Peyer's patch (tissue), 4 donors: Measurements from ENCODE around the gene SEC14L2. TPM values are rescaled to one million over a fixed set of nuclear protein-coding genes. Genes with fewer than 3 reads are reported as not detected.
"Not testable (repeated sequence)": the region's sequence is repeated elsewhere in the genome, so short reads cannot be mapped to it uniquely, and the experiment has no call there.

Experiments used
- DNase-seq, 3 donors: peaks; one replicate each; pipeline ENCODE4 v3.0.0-alpha.2; 2017 to 2019
- H3K27ac ChIP-seq, 4 donors: fragments of 200-600 bp; sonication (generic); one replicate each; pipeline ENCODE4 v1.5.1; 2016 to 2019
- H3K27me3 ChIP-seq, 2 donors: fragments of 200-600 bp; sonication (generic); one replicate each; pipeline ENCODE4 v1.5.1; 2019
- H3K36me3 ChIP-seq, 3 donors: fragments of 200-600 bp; sonication (generic); one replicate each; pipeline ENCODE4 v1.5.1; 2016 to 2019
- H3K4me1 ChIP-seq, 4 donors: fragments of 200-600 bp; sonication (generic); one replicate each; pipeline ENCODE4 v1.5.1; 2016 to 2019
- H3K4me3 ChIP-seq, 4 donors: fragments of 200-600 bp; sonication (generic); 1 replicate in 3 of 4; 2 replicates in 1 of 4; pipeline ENCODE4 v1.5.1; 2016 to 2019; ENCODE audit warnings: mild to moderate bottlenecking in 1 of 4
- H3K9me3 ChIP-seq, 4 donors: fragments of 200-600 bp; sonication (generic); one replicate each; pipeline ENCODE4 v1.5.1; 2016 to 2019; ENCODE audit warnings: mild to moderate bottlenecking in 1 of 4
- CTCF ChIP-seq, 6 experiments: fragments of 450-650 bp in 4 of 6; fragments of 200-600 bp in 2 of 6; sonication (generic) in 1 of 6; IDR thresholded peaks; one replicate each; pipeline ENCODE4 v1.5.1; 2017 to 2019; ENCODE audit warnings: antibody characterized with exemption in 6 of 6, mild to moderate bottlenecking in 3 of 6, moderate library complexity in 1 of 6
- POLR2A ChIP-seq, 2 donors: fragments of 450-650 bp; IDR thresholded peaks; one replicate each; pipeline ENCODE4 v1.5.1; 2017; ENCODE audit warnings: antibody characterized with exemption in 2 of 2, mild to moderate bottlenecking in 2 of 2, moderate library complexity in 2 of 2
- total RNA-seq, 4 donors: library from RNA; depleted of rRNA; stranded (reverse); fragments of >200 nt; gene quantifications; one replicate each; pipeline ENCODE4 v1.1.0, GENCODE V29; 2016

Gene SEC14L2
- total RNA-seq, 4 donors from 2014 or later: 3.3 to 53.6 (median 34.6) TPM

GRCh38 chr22:30455075-30455840 is 58.4 kb downstream of the SEC14L2 start:
- H3K36me3 ChIP-seq: no peaks in the 10 kb centered on the region
- no peak overlapping the region for H3K27ac ChIP-seq
- TF ChIP-seq POLR2A (IDR thresholded peaks at IDR 0.05) (no peak), CTCF (IDR thresholded peaks at IDR 0.05) (no peak)
- H3K4me3 ChIP-seq: no peak overlapping the region
- H3K9me3 ChIP-seq: no peaks in the 10 kb centered on the region
- no peak for DNase-seq
- H3K27me3 ChIP-seq: no peaks in the 10 kb centered on the region
- no peaks in the 10 kb centered on the region for H3K4me1 ChIP-seq

GRCh38 chr22:30457981-30458380 is 61.2 kb downstream of the SEC14L2 start:
- Histone ChIP-seq H3K4me1 (no peaks in the 10 kb centered on the region), H3K27ac (no peak overlapping the region)

GRCh38 chr22:30459181-30460052 is 62.6 kb downstream of the SEC14L2 start:
- no peak overlapping the region for H3K4me3 ChIP-seq
- no peaks in the 10 kb centered on the region for H3K36me3 ChIP-seq
- no peak for DNase-seq
- no peaks in the 10 kb centered on the region for H3K27me3 ChIP-seq
- H3K4me1 ChIP-seq: no peaks in the 10 kb centered on the region
- H3K9me3 ChIP-seq: no peaks in the 10 kb centered on the region
- H3K27ac ChIP-seq: no peak overlapping the region
- no peak for TF ChIP-seq CTCF (IDR thresholded peaks at IDR 0.05)
- TF ChIP-seq POLR2A (IDR thresholded peaks at IDR 0.05): no peak

More at GRCh38 chr22:30457981-30458380, 61.2 kb downstream of the SEC14L2 start:
- H3K4me3 ChIP-seq: no peak overlapping the region
- H3K36me3 ChIP-seq: no peaks in the 10 kb centered on the region
- no peak for TF ChIP-seq CTCF (IDR thresholded peaks at IDR 0.05)
- TF ChIP-seq POLR2A (IDR thresholded peaks at IDR 0.05): no peak
- H3K27me3 ChIP-seq: no peaks in the 10 kb centered on the region
- DNase-seq: no peak
- no peaks in the 10 kb centered on the region for H3K9me3 ChIP-seq

GRCh38 chr22:30460147-30460546 is 63.3 kb downstream of the SEC14L2 start:
- Histone ChIP-seq H3K27ac (no peak overlapping the region), H3K27me3 (no peaks in the 10 kb centered on the region), H3K9me3 (no peaks in the 10 kb centered on the region), H3K4me1 (no peaks in the 10 kb centered on the region), H3K36me3 (no peaks in the 10 kb centered on the region), H3K4me3 (no peak overlapping the region)
- no peak for DNase-seq
- TF ChIP-seq CTCF (IDR thresholded peaks at IDR 0.05): no peak
- no peak for TF ChIP-seq POLR2A (IDR thresholded peaks at IDR 0.05)

- H3K36me3 ChIP-seq, DNase-seq, H3K27me3 ChIP-seq, H3K27ac ChIP-seq, H3K9me3 ChIP-seq, H3K4me3 ChIP-seq, H3K4me1 ChIP-seq: not testable (repeated sequence)
Measured at GRCh38 chr22:30460555-30460954, 63.7 kb downstream of the SEC14L2 start.

- Histone ChIP-seq H3K27ac (no peak overlapping the region), H3K9me3 (no peaks in the 10 kb centered on the region), H3K36me3 (no peaks in the 10 kb centered on the region), H3K27me3 (no peaks in the 10 kb centered on the region), H3K4me3 (no peak overlapping the region), H3K4me1 (no peaks in the 10 kb centered on the region)
- TF ChIP-seq POLR2A (IDR thresholded peaks at IDR 0.05) (no peak), CTCF (IDR thresholded peaks at IDR 0.05) (no peak)
- DNase-seq: no peak
Measured at GRCh38 chr22:30469165-30469564, 72.3 kb downstream of the SEC14L2 start.
